Measurements from ENCODE around the gene CPZ. TPM values are rescaled to one million over a fixed set of nuclear protein-coding genes. Genes with fewer than 3 reads are reported as not detected.

CPZ gene
- total and polyA plus RNA-seq, 9 donors: 3.3 to 18.4 (median 5.9) TPM

- no peaks in the 10 kb centered on the region for H3K9me3 ChIP-seq (replicated peaks; ENCODE audit: control insufficient read depth, low read depth, low read length)
- H3K4me3 ChIP-seq (ENCODE audit: low read length): no peak overlapping the region
- peaks cover 9% of the 10 kb centered on the region for H3K27me3 ChIP-seq (ENCODE audit: control insufficient read depth, insufficient read depth, low read length)
- no peak overlapping the region for H3K27ac ChIP-seq (ENCODE audit: low read length)
- WGBS (ENCODE audit: insufficient coverage): 65% methylated on average over 9 of the region's 9 CpGs
- DNase-seq: no peak
- H3K36me3 ChIP-seq (ENCODE audit: control insufficient read depth, insufficient read depth, low read length): no peaks in the 10 kb centered on the region
- H3K4me1 ChIP-seq (ENCODE audit: control insufficient read depth, insufficient read depth, low read length): peaks cover 4% of the 10 kb centered on the region
These were observed 17.3 kb downstream of the CPZ start for GRCh38 chr4:8609824-8610350.

GRCh38 chr4:8610858-8611616 lies 18.5 kb downstream of the CPZ start:
- H3K36me3 ChIP-seq (ENCODE audit: control insufficient read depth, insufficient read depth, low read length): no peaks in the 10 kb centered on the region
- WGBS (ENCODE audit: insufficient coverage): 67% methylated on average over 7 of the region's 8 CpGs
- DNase-seq: no peak
- H3K9me3 ChIP-seq (replicated peaks; ENCODE audit: control insufficient read depth, low read depth, low read length): no peaks in the 10 kb centered on the region
- no peak overlapping the region for H3K27ac ChIP-seq (ENCODE audit: low read length)
- peaks cover 9% of the 10 kb centered on the region for H3K27me3 ChIP-seq (ENCODE audit: control insufficient read depth, insufficient read depth, low read length)
- H3K4me3 ChIP-seq (ENCODE audit: low read length): no peak overlapping the region
- H3K4me1 ChIP-seq (ENCODE audit: control insufficient read depth, insufficient read depth, low read length): peaks cover 4% of the 10 kb centered on the region

- H3K27me3 ChIP-seq (ENCODE audit: control insufficient read depth, insufficient read depth, low read length): peaks cover 14% of the 10 kb centered on the region
- no peak for DNase-seq
- no peaks in the 10 kb centered on the region for H3K36me3 ChIP-seq (ENCODE audit: control insufficient read depth, insufficient read depth, low read length)
- 87% methylated on average over 8 of the region's 8 CpGs for WGBS (ENCODE audit: insufficient coverage)
- no peaks in the 10 kb centered on the region for H3K9me3 ChIP-seq (replicated peaks; ENCODE audit: control insufficient read depth, low read depth, low read length)
- peaks cover 4% of the 10 kb centered on the region for H3K4me1 ChIP-seq (ENCODE audit: control insufficient read depth, insufficient read depth, low read length)
- H3K4me3 ChIP-seq (ENCODE audit: low read length): no peak overlapping the region
- H3K27ac ChIP-seq (ENCODE audit: low read length): no peak overlapping the region
These were observed 20.1 kb downstream of the CPZ start for GRCh38 chr4:8612646-8613045.

GRCh38 chr4:8613421-8614364 lies 21.1 kb downstream of the CPZ start:
- peaks cover 3% of the 10 kb centered on the region for H3K4me1 ChIP-seq (ENCODE audit: control insufficient read depth, insufficient read depth, low read length)
- H3K9me3 ChIP-seq (replicated peaks; ENCODE audit: control insufficient read depth, low read depth, low read length): no peaks in the 10 kb centered on the region
- no peak overlapping the region for H3K4me3 ChIP-seq (ENCODE audit: low read length)
- 84% methylated on average over 34 of the region's 35 CpGs for WGBS (ENCODE audit: insufficient coverage)
- no peak overlapping the region for H3K27ac ChIP-seq (ENCODE audit: low read length)
- peaks cover 10% of the 10 kb centered on the region for H3K27me3 ChIP-seq (ENCODE audit: control insufficient read depth, insufficient read depth, low read length)
- no peaks in the 10 kb centered on the region for H3K36me3 ChIP-seq (ENCODE audit: control insufficient read depth, insufficient read depth, low read length)
- DNase-seq: no peak

GRCh38 chr4:8614365-8615193 lies 22.0 kb downstream of the CPZ start:
- WGBS (ENCODE audit: insufficient coverage): 76% methylated on average over 16 of the region's 22 CpGs
- peaks cover 9% of the 10 kb centered on the region for H3K27me3 ChIP-seq (ENCODE audit: control insufficient read depth, insufficient read depth, low read length)
- H3K9me3 ChIP-seq (replicated peaks; ENCODE audit: control insufficient read depth, low read depth, low read length): no peaks in the 10 kb centered on the region
- DNase-seq: no peak
- H3K27ac ChIP-seq (ENCODE audit: low read length): no peak overlapping the region
- peaks cover 3% of the 10 kb centered on the region for H3K4me1 ChIP-seq (ENCODE audit: control insufficient read depth, insufficient read depth, low read length)
- no peaks in the 10 kb centered on the region for H3K36me3 ChIP-seq (ENCODE audit: control insufficient read depth, insufficient read depth, low read length)
- no peak overlapping the region for H3K4me3 ChIP-seq (ENCODE audit: low read length)

- Histone ChIP-seq H3K27ac (ENCODE audit: low read length) (no peak overlapping the region), H3K27me3 (ENCODE audit: control insufficient read depth, insufficient read depth, low read length) (peaks cover 9% of the 10 kb centered on the region), H3K4me3 (ENCODE audit: low read length) (no peak overlapping the region), H3K4me1 (ENCODE audit: control insufficient read depth, insufficient read depth, low read length) (peaks cover 3% of the 10 kb centered on the region), H3K36me3 (ENCODE audit: control insufficient read depth, insufficient read depth, low read length) (no peaks in the 10 kb centered on the region), H3K9me3 (replicated peaks; ENCODE audit: control insufficient read depth, low read depth, low read length) (no peaks in the 10 kb centered on the region)
- no peak for DNase-seq
- WGBS (ENCODE audit: insufficient coverage): 77% methylated on average over 11 of the region's 13 CpGs
These were observed 22.8 kb downstream of the CPZ start for GRCh38 chr4:8615366-8615765.

- no peaks in the 10 kb centered on the region for H3K9me3 ChIP-seq (replicated peaks; ENCODE audit: control insufficient read depth, low read depth, low read length)
- no peaks in the 10 kb centered on the region for H3K36me3 ChIP-seq (ENCODE audit: control insufficient read depth, insufficient read depth, low read length)
- H3K4me1 ChIP-seq (ENCODE audit: control insufficient read depth, insufficient read depth, low read length): peaks cover 3% of the 10 kb centered on the region
- DNase-seq: no peak
- H3K27me3 ChIP-seq (ENCODE audit: control insufficient read depth, insufficient read depth, low read length): peaks cover 9% of the 10 kb centered on the region
- no peak overlapping the region for H3K27ac ChIP-seq (ENCODE audit: low read length)
- no peak overlapping the region for H3K4me3 ChIP-seq (ENCODE audit: low read length)
- 70% methylated on average over 22 of the region's 26 CpGs for WGBS (ENCODE audit: insufficient coverage)
These were observed 23.6 kb downstream of the CPZ start for GRCh38 chr4:8615921-8616787.

- 63% methylated on average over 14 of the region's 16 CpGs for WGBS (ENCODE audit: insufficient coverage)
- Histone ChIP-seq H3K4me1 (ENCODE audit: control insufficient read depth, insufficient read depth, low read length) (peaks cover 3% of the 10 kb centered on the region), H3K36me3 (ENCODE audit: control insufficient read depth, insufficient read depth, low read length) (no peaks in the 10 kb centered on the region), H3K27ac (ENCODE audit: low read length) (no peak overlapping the region), H3K27me3 (ENCODE audit: control insufficient read depth, insufficient read depth, low read length) (peaks cover 9% of the 10 kb centered on the region), H3K4me3 (ENCODE audit: low read length) (no peak overlapping the region), H3K9me3 (replicated peaks; ENCODE audit: control insufficient read depth, low read depth, low read length) (no peaks in the 10 kb centered on the region)
- no peak for DNase-seq
These were observed 24.3 kb downstream of the CPZ start for GRCh38 chr4:8616831-8617230.

- Histone ChIP-seq H3K27me3 (ENCODE audit: control insufficient read depth, insufficient read depth, low read length) (peaks cover 9% of the 10 kb centered on the region), H3K4me3 (ENCODE audit: low read length) (no peak overlapping the region), H3K27ac (ENCODE audit: low read length) (no peak overlapping the region), H3K9me3 (replicated peaks; ENCODE audit: control insufficient read depth, low read depth, low read length) (no peaks in the 10 kb centered on the region), H3K4me1 (ENCODE audit: control insufficient read depth, insufficient read depth, low read length) (peaks cover 3% of the 10 kb centered on the region), H3K36me3 (ENCODE audit: control insufficient read depth, insufficient read depth, low read length) (no peaks in the 10 kb centered on the region)
- WGBS (ENCODE audit: insufficient coverage): 56% methylated on average over 19 of the region's 21 CpGs
- no peak for DNase-seq
These were observed 25.0 kb downstream of the CPZ start for GRCh38 chr4:8617486-8618040.
